Measurements from ENCODE around the gene MRM3.

DNA sequence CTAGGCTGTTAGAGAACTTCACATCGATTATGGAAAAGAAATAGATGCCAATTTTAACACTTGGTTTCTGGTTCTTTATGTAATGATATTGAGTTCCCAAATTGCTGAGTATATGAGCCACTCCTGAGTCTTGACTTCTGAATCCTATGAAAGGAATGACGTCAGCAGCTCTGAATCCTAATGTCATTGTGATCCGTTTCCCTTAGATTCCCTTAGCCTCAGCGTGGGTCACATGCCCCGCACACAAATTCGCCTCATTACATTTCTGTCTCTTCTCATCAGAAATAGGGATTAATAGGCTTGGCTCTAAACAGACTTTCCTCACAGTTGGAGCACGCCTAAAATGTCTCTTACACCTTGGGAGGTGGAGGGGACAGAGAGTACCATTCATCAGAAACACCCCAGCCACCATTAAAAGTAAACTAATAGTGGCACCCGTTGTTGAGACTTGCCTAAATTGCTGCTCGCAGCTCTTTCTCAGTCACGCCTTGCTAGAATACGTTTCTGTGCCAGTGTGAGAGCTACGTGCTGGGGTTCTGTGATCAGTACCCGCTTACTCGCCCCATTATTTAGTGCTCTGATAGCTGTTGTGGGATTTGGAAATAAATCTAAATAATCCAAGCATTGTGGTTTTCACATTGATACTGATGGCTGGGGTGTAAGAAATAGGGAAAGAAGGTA lies 7.1 kb downstream of the MRM3 start:
- TF ChIP-seq, protein P1, sequence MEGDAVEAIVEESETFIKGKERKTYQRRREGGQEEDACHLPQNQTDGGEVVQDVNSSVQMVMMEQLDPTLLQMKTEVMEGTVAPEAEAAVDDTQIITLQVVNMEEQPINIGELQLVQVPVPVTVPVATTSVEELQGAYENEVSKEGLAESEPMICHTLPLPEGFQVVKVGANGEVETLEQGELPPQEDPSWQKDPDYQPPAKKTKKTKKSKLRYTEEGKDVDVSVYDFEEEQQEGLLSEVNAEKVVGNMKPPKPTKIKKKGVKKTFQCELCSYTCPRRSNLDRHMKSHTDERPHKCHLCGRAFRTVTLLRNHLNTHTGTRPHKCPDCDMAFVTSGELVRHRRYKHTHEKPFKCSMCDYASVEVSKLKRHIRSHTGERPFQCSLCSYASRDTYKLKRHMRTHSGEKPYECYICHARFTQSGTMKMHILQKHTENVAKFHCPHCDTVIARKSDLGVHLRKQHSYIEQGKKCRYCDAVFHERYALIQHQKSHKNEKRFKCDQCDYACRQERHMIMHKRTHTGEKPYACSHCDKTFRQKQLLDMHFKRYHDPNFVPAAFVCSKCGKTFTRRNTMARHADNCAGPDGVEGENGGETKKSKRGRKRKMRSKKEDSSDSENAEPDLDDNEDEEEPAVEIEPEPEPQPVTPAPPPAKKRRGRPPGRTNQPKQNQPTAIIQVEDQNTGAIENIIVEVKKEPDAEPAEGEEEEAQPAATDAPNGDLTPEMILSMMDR (IDR thresholded peaks at IDR 0.05), result no peak
- TF ChIP-seq EZH2 (IDR thresholded peaks at IDR 0.05; ENCODE audit: borderline replicate concordance, insufficient read depth, low read depth, low read length, poor library complexity, severe bottlenecking), result no peak

Data from B cell (primary cell).